ENCODE measurements around the gene CNN2. TPM values are rescaled to one million over a fixed set of nuclear protein-coding genes. Genes with fewer than 3 reads are reported as not detected.

Gene CNN2
- total RNA-seq, 1 donor from 2014 or later, result 94.0 TPM

GRCh38 chr19:1057176-1057855, 30.9 kb downstream of the CNN2 start:
- peak; percentile 28 for ATAC-seq
- intact Hi-C loops (cut with micrococcal nuclease), result no loop called here
- no peak for DNase-seq

GRCh38 chr19:1058112-1058511, 31.7 kb downstream of the CNN2 start:
- intact Hi-C loops (cut with micrococcal nuclease), result no loop called here
- DNase-seq (no peak), ATAC-seq (no peak)

GRCh38 chr19:1060689-1061088, 34.3 kb downstream of the CNN2 start:
- no peak for ATAC-seq
- no peak for DNase-seq
- intact Hi-C loops (cut with micrococcal nuclease), result no loop called here

GRCh38 chr19:1061987-1062386, 35.6 kb downstream of the CNN2 start:
- intact Hi-C loops (cut with micrococcal nuclease), result no loop called here
- DNase-seq (peak; percentile 22), ATAC-seq (no peak)

GRCh38 chr19:1062387-1063029, 36.1 kb downstream of the CNN2 start:
- intact Hi-C loops (cut with micrococcal nuclease), result no loop called here
- DNase-seq (no peak), ATAC-seq (no peak)

GRCh38 chr19:1063030-1063908, 36.9 kb downstream of the CNN2 start:
- DNase-seq (peak; percentile 31), ATAC-seq (no peak)
- intact Hi-C loops (cut with micrococcal nuclease), result no loop called here

GRCh38 chr19:1063909-1064660, 37.7 kb downstream of the CNN2 start:
- DNase-seq, result peak; percentile 25

GRCh38 chr19:1064661-1065605, 38.5 kb downstream of the CNN2 start:
- intact Hi-C loops (cut with micrococcal nuclease), result no loop called here
- DNase-seq, result peak; percentile 85
- peak; percentile 80 for ATAC-seq

More at GRCh38 chr19:1063909-1064660, 37.7 kb downstream of the CNN2 start:
- intact Hi-C loops (cut with micrococcal nuclease), result no loop called here
- ATAC-seq, result no peak

GRCh38 chr19:1065606-1066109, 39.2 kb downstream of the CNN2 start:
- intact Hi-C loops (cut with micrococcal nuclease), result no loop called here
- DNase-seq (no peak), ATAC-seq (no peak)

GRCh38 chr19:1066251-1066747, 39.9 kb downstream of the CNN2 start:
- ATAC-seq (no peak), DNase-seq (no peak)
- intact Hi-C loops (cut with micrococcal nuclease), result no loop called here

- DNase-seq (peak; percentile 68), ATAC-seq (peak; percentile 16)
- intact Hi-C loops (cut with micrococcal nuclease), result no loop called here
Measured at GRCh38 chr19:1066748-1067340, 40.4 kb downstream of the CNN2 start, which contains the start of gene ARHGAP45. ARHGAP45 (plus strand) TSS chr19:1067167; CDS start chr19:1067406, 239 bp downstream.

GRCh38 chr19:1067341-1067957, 41.0 kb downstream of the CNN2 start:
- DNase-seq, result no peak
- ATAC-seq, result no peak

GRCh38 chr19:1068009-1069001, 41.9 kb downstream of the CNN2 start:
- peak; percentile 71 for DNase-seq
- ATAC-seq, result peak; percentile 30
- intact Hi-C loops (cut with micrococcal nuclease), result no loop called here

More at GRCh38 chr19:1067341-1067957, 41.0 kb downstream of the CNN2 start:
- intact Hi-C loops (cut with micrococcal nuclease), result no loop called here

GRCh38 chr19:1069009-1069779, 42.8 kb downstream of the CNN2 start:
- peak; percentile 81 for DNase-seq
- peak; percentile 62 for ATAC-seq
- intact Hi-C loops (cut with micrococcal nuclease), result no loop called here

- ATAC-seq, result no peak
- intact Hi-C loops (cut with micrococcal nuclease), result no loop called here
- no peak for DNase-seq
Measured at GRCh38 chr19:1070576-1070930, 44.1 kb downstream of the CNN2 start.
